ENCODE measurements around the gene KLHL6.

The KLHL6 gene

GRCh38 chr3:183564046-183564445 is 8.5 kb upstream of the KLHL6 start:
- H3K27me3 ChIP-seq (ENCODE audit: control insufficient read depth in 1 of 2, insufficient read depth in 2 of 2, low read length in 2 of 2), result no peaks in the 10 kb centered on the region
- H3K4me1 ChIP-seq (ENCODE audit: control insufficient read depth, insufficient read depth, low read length), result no peaks in the 10 kb centered on the region
- H3K36me3 ChIP-seq (ENCODE audit: control insufficient read depth in 2 of 2, insufficient read depth in 2 of 2, low read length in 2 of 2), result no peaks in the 10 kb centered on the region
- H3K9ac ChIP-seq (ENCODE audit: low read length in 2 of 2), result no peak overlapping the region
- H3K27ac ChIP-seq (ENCODE audit: low read length), result no peak overlapping the region
- H3K9me3 ChIP-seq (ENCODE audit: control insufficient read depth in 2 of 2, low read length in 2 of 2), result no peaks in the 10 kb centered on the region
- no peak overlapping the region for H3K4me3 ChIP-seq (ENCODE audit: low read length in 2 of 2)

GRCh38 chr3:183563536-183563874 is 8.0 kb upstream of the KLHL6 start:
- no peaks in the 10 kb centered on the region for H3K4me1 ChIP-seq (ENCODE audit: control insufficient read depth, insufficient read depth, low read length)
- H3K4me3 ChIP-seq (ENCODE audit: low read length in 2 of 2), result no peak overlapping the region
- no peaks in the 10 kb centered on the region for H3K9me3 ChIP-seq (ENCODE audit: control insufficient read depth in 2 of 2, low read length in 2 of 2)
- no peak overlapping the region for H3K27ac ChIP-seq (ENCODE audit: low read length)
- H3K27me3 ChIP-seq (ENCODE audit: control insufficient read depth in 1 of 2, insufficient read depth in 2 of 2, low read length in 2 of 2), result no peaks in the 10 kb centered on the region
- H3K36me3 ChIP-seq (ENCODE audit: control insufficient read depth in 2 of 2, insufficient read depth in 2 of 2, low read length in 2 of 2), result no peaks in the 10 kb centered on the region
- H3K9ac ChIP-seq (ENCODE audit: low read length in 2 of 2), result no peak overlapping the region

GRCh38 chr3:183560607-183561006 is 5.1 kb upstream of the KLHL6 start:
- Histone ChIP-seq H3K27me3 (ENCODE audit: control insufficient read depth in 1 of 2, insufficient read depth in 2 of 2, low read length in 2 of 2) (no peaks in the 10 kb centered on the region), H3K9ac (ENCODE audit: low read length in 2 of 2) (no peak overlapping the region), H3K27ac (ENCODE audit: low read length) (no peak overlapping the region), H3K4me3 (ENCODE audit: low read length in 2 of 2) (no peak overlapping the region), H3K9me3 (ENCODE audit: control insufficient read depth in 2 of 2, low read length in 2 of 2) (no peaks in the 10 kb centered on the region), H3K36me3 (ENCODE audit: control insufficient read depth in 2 of 2, insufficient read depth in 2 of 2, low read length in 2 of 2) (no peaks in the 10 kb centered on the region), H3K4me1 (ENCODE audit: control insufficient read depth, insufficient read depth, low read length) (no peaks in the 10 kb centered on the region)

GRCh38 chr3:183558495-183558894 is 3.0 kb upstream of the KLHL6 start:
- Histone ChIP-seq H3K36me3 (ENCODE audit: control insufficient read depth in 2 of 2, insufficient read depth in 2 of 2, low read length in 2 of 2) (no peaks in the 10 kb centered on the region), H3K4me3 (ENCODE audit: low read length in 2 of 2) (no peak overlapping the region), H3K27ac (ENCODE audit: low read length) (no peak overlapping the region), H3K27me3 (ENCODE audit: control insufficient read depth in 1 of 2, insufficient read depth in 2 of 2, low read length in 2 of 2) (no peaks in the 10 kb centered on the region), H3K9ac (ENCODE audit: low read length in 2 of 2) (no peak overlapping the region), H3K9me3 (ENCODE audit: control insufficient read depth in 2 of 2, low read length in 2 of 2) (no peaks in the 10 kb centered on the region), H3K4me1 (ENCODE audit: control insufficient read depth, insufficient read depth, low read length) (no peaks in the 10 kb centered on the region)

GRCh38 chr3:183556722-183557121 is 1.2 kb upstream of the KLHL6 start:
- Histone ChIP-seq H3K27ac (ENCODE audit: low read length) (no peak overlapping the region), H3K9me3 (ENCODE audit: control insufficient read depth in 2 of 2, low read length in 2 of 2) (no peaks in the 10 kb centered on the region), H3K36me3 (ENCODE audit: control insufficient read depth in 2 of 2, insufficient read depth in 2 of 2, low read length in 2 of 2) (no peaks in the 10 kb centered on the region), H3K9ac (ENCODE audit: low read length in 2 of 2) (no peak overlapping the region), H3K4me1 (ENCODE audit: control insufficient read depth, insufficient read depth, low read length) (no peaks in the 10 kb centered on the region), H3K27me3 (ENCODE audit: control insufficient read depth in 1 of 2, insufficient read depth in 2 of 2, low read length in 2 of 2) (no peaks in the 10 kb centered on the region), H3K4me3 (ENCODE audit: low read length in 2 of 2) (no peak overlapping the region)

- H3K27me3 ChIP-seq (ENCODE audit: control insufficient read depth in 1 of 2, insufficient read depth in 2 of 2, low read length in 2 of 2), result no peaks in the 10 kb centered on the region
Observed at GRCh38 chr3:183554377-183554776, 1.1 kb downstream of the KLHL6 start.

GRCh38 chr3:183553334-183554026 is 2.0 kb downstream of the KLHL6 start:
- Histone ChIP-seq H3K27me3 (ENCODE audit: control insufficient read depth in 1 of 2, insufficient read depth in 2 of 2, low read length in 2 of 2) (no peaks in the 10 kb centered on the region), H3K36me3 (ENCODE audit: control insufficient read depth in 2 of 2, insufficient read depth in 2 of 2, low read length in 2 of 2) (no peaks in the 10 kb centered on the region), H3K4me3 (ENCODE audit: low read length in 2 of 2) (no peak overlapping the region), H3K4me1 (ENCODE audit: control insufficient read depth, insufficient read depth, low read length) (no peaks in the 10 kb centered on the region), H3K9ac (ENCODE audit: low read length in 2 of 2) (no peak overlapping the region), H3K27ac (ENCODE audit: low read length) (no peak overlapping the region), H3K9me3 (ENCODE audit: control insufficient read depth in 2 of 2, low read length in 2 of 2) (no peaks in the 10 kb centered on the region)

More at GRCh38 chr3:183554377-183554776, 1.1 kb downstream of the KLHL6 start:
- Histone ChIP-seq H3K4me1 (ENCODE audit: control insufficient read depth, insufficient read depth, low read length) (no peaks in the 10 kb centered on the region), H3K9ac (ENCODE audit: low read length in 2 of 2) (no peak overlapping the region), H3K36me3 (ENCODE audit: control insufficient read depth in 2 of 2, insufficient read depth in 2 of 2, low read length in 2 of 2) (no peaks in the 10 kb centered on the region), H3K4me3 (ENCODE audit: low read length in 2 of 2) (no peak overlapping the region), H3K27ac (ENCODE audit: low read length) (no peak overlapping the region), H3K9me3 (ENCODE audit: control insufficient read depth in 2 of 2, low read length in 2 of 2) (no peaks in the 10 kb centered on the region)

- Histone ChIP-seq H3K27me3 (ENCODE audit: control insufficient read depth in 1 of 2, insufficient read depth in 2 of 2, low read length in 2 of 2) (no peaks in the 10 kb centered on the region), H3K4me3 (ENCODE audit: low read length in 2 of 2) (no peak overlapping the region), H3K9me3 (ENCODE audit: control insufficient read depth in 2 of 2, low read length in 2 of 2) (no peaks in the 10 kb centered on the region), H3K9ac (ENCODE audit: low read length in 2 of 2) (no peak overlapping the region), H3K27ac (ENCODE audit: low read length) (no peak overlapping the region), H3K4me1 (ENCODE audit: control insufficient read depth, insufficient read depth, low read length) (no peaks in the 10 kb centered on the region), H3K36me3 (ENCODE audit: control insufficient read depth in 2 of 2, insufficient read depth in 2 of 2, low read length in 2 of 2) (no peaks in the 10 kb centered on the region)
Observed at GRCh38 chr3:183551930-183552329, 3.6 kb downstream of the KLHL6 start.

- Histone ChIP-seq H3K4me1 (ENCODE audit: control insufficient read depth, insufficient read depth, low read length) (no peaks in the 10 kb centered on the region), H3K9me3 (ENCODE audit: control insufficient read depth in 2 of 2, low read length in 2 of 2) (no peaks in the 10 kb centered on the region), H3K36me3 (ENCODE audit: control insufficient read depth in 2 of 2, insufficient read depth in 2 of 2, low read length in 2 of 2) (no peaks in the 10 kb centered on the region), H3K27me3 (ENCODE audit: control insufficient read depth in 1 of 2, insufficient read depth in 2 of 2, low read length in 2 of 2) (no peaks in the 10 kb centered on the region), H3K4me3 (ENCODE audit: low read length in 2 of 2) (no peak overlapping the region), H3K9ac (ENCODE audit: low read length in 2 of 2) (no peak overlapping the region), H3K27ac (ENCODE audit: low read length) (no peak overlapping the region)
Observed at GRCh38 chr3:183548262-183548769, 7.2 kb downstream of the KLHL6 start.

- Histone ChIP-seq H3K9me3 (ENCODE audit: control insufficient read depth in 2 of 2, low read length in 2 of 2) (no peaks in the 10 kb centered on the region), H3K4me3 (ENCODE audit: low read length in 2 of 2) (no peak overlapping the region), H3K27ac (ENCODE audit: low read length) (no peak overlapping the region), H3K27me3 (ENCODE audit: control insufficient read depth in 1 of 2, insufficient read depth in 2 of 2, low read length in 2 of 2) (no peaks in the 10 kb centered on the region), H3K36me3 (ENCODE audit: control insufficient read depth in 2 of 2, insufficient read depth in 2 of 2, low read length in 2 of 2) (no peaks in the 10 kb centered on the region), H3K4me1 (ENCODE audit: control insufficient read depth, insufficient read depth, low read length) (no peaks in the 10 kb centered on the region), H3K9ac (ENCODE audit: low read length in 2 of 2) (no peak overlapping the region)
Observed at GRCh38 chr3:183546625-183547024, 8.9 kb downstream of the KLHL6 start.

GRCh38 chr3:183545708-183546107 is 9.8 kb downstream of the KLHL6 start:
- no peaks in the 10 kb centered on the region for H3K9me3 ChIP-seq (ENCODE audit: control insufficient read depth in 2 of 2, low read length in 2 of 2)
- no peak overlapping the region for H3K27ac ChIP-seq (ENCODE audit: low read length)
- H3K4me1 ChIP-seq (ENCODE audit: control insufficient read depth, insufficient read depth, low read length), result no peaks in the 10 kb centered on the region
- no peaks in the 10 kb centered on the region for H3K36me3 ChIP-seq (ENCODE audit: control insufficient read depth in 2 of 2, insufficient read depth in 2 of 2, low read length in 2 of 2)
- no peak overlapping the region for H3K4me3 ChIP-seq (ENCODE audit: low read length in 2 of 2)
- H3K27me3 ChIP-seq (ENCODE audit: control insufficient read depth in 1 of 2, insufficient read depth in 2 of 2, low read length in 2 of 2), result no peaks in the 10 kb centered on the region
- H3K9ac ChIP-seq (ENCODE audit: low read length in 2 of 2), result no peak overlapping the region
